ENCODE results near the gene SMG6.

- TF ChIP-seq EZH2 (IDR thresholded peaks at IDR 0.05; ENCODE audit: borderline replicate concordance, low read length) (no peak), CTCF (conservative IDR thresholded peaks at IDR 0.05 in 1 of 2, IDR thresholded peaks at IDR 0.05 in 1 of 2; ENCODE audit: extremely low read depth in 1 of 2, insufficient read depth in 1 of 2, low read depth in 1 of 2, low read length in 2 of 2) (no peak)
Observed at GRCh38 chr17:2015314-2015713, 288.3 kb downstream of the SMG6 start.

Data from mammary epithelial cell (primary cell).